ENCODE results near the gene EPGN.

Gene EPGN

GRCh38 chr4:74308215-74308614 lies at the start of gene EPGN:
EPGN (plus strand) TSS chr4:74308470; CDS start chr4:74308534, 64 bp downstream.
- no peak for DNase-seq (ENCODE audit: low read depth in 2 of 2, low spot score in 1 of 2)

GRCh38 chr4:74258963-74259362 lies 49.3 kb upstream of the EPGN start:
- DNase-seq (ENCODE audit: low read depth in 2 of 2, low spot score in 1 of 2): no peak

- DNase-seq (ENCODE audit: low read depth in 2 of 2, low spot score in 1 of 2): no peak
Observed at GRCh38 chr4:74260036-74260435, 48.2 kb upstream of the EPGN start.

- DNase-seq (ENCODE audit: low read depth in 2 of 2, low spot score in 1 of 2): no peak
Observed at GRCh38 chr4:74262522-74262921, 45.7 kb upstream of the EPGN start.

- DNase-seq (ENCODE audit: low read depth in 2 of 2, low spot score in 1 of 2): no peak
Observed at GRCh38 chr4:74263551-74263950, 44.7 kb upstream of the EPGN start.

GRCh38 chr4:74266081-74266480 lies 42.2 kb upstream of the EPGN start:
- no peak for DNase-seq (ENCODE audit: low read depth in 2 of 2, low spot score in 1 of 2)

- DNase-seq (ENCODE audit: low read depth in 2 of 2, low spot score in 1 of 2): no peak
Observed at GRCh38 chr4:74267998-74268606, 40.2 kb upstream of the EPGN start.

GRCh38 chr4:74268643-74269042 lies 39.6 kb upstream of the EPGN start:
- DNase-seq (ENCODE audit: low read depth in 2 of 2, low spot score in 1 of 2): no peak

GRCh38 chr4:74278490-74278889 lies 29.8 kb upstream of the EPGN start:
- no peak for DNase-seq (ENCODE audit: low read depth in 2 of 2, low spot score in 1 of 2)

- no peak for DNase-seq (ENCODE audit: low read depth in 2 of 2, low spot score in 1 of 2)
Observed at GRCh38 chr4:74279716-74280115, 28.6 kb upstream of the EPGN start.

- DNase-seq (ENCODE audit: low read depth in 2 of 2, low spot score in 1 of 2): no peak
Observed at GRCh38 chr4:74282926-74283325, 25.3 kb upstream of the EPGN start.

GRCh38 chr4:74283614-74284013 lies 24.7 kb upstream of the EPGN start:
- no peak for DNase-seq (ENCODE audit: low read depth in 2 of 2, low spot score in 1 of 2)

GRCh38 chr4:74284053-74284452 lies 24.2 kb upstream of the EPGN start:
- no peak for DNase-seq (ENCODE audit: low read depth in 2 of 2, low spot score in 1 of 2)

- no peak for DNase-seq (ENCODE audit: low read depth in 2 of 2, low spot score in 1 of 2)
Observed at GRCh38 chr4:74287164-74287563, 21.1 kb upstream of the EPGN start.

GRCh38 chr4:74287791-74288190 lies 20.5 kb upstream of the EPGN start:
- DNase-seq (ENCODE audit: low read depth in 2 of 2, low spot score in 1 of 2): no peak

- no peak for DNase-seq (ENCODE audit: low read depth in 2 of 2, low spot score in 1 of 2)
Observed at GRCh38 chr4:74291471-74291870, 16.8 kb upstream of the EPGN start.

GRCh38 chr4:74292111-74292870 lies 16.0 kb upstream of the EPGN start:
- no peak for DNase-seq (ENCODE audit: low read depth in 2 of 2, low spot score in 1 of 2)

- no peak for DNase-seq (ENCODE audit: low read depth in 2 of 2, low spot score in 1 of 2)
Observed at GRCh38 chr4:74293558-74293957, 14.7 kb upstream of the EPGN start.

- DNase-seq (ENCODE audit: low read depth in 2 of 2, low spot score in 1 of 2): no peak
Observed at GRCh38 chr4:74294681-74295080, 13.6 kb upstream of the EPGN start.

GRCh38 chr4:74297539-74297938 lies 10.7 kb upstream of the EPGN start:
- no peak for DNase-seq (ENCODE audit: low read depth in 2 of 2, low spot score in 1 of 2)

- no peak for DNase-seq (ENCODE audit: low read depth in 2 of 2, low spot score in 1 of 2)
Observed at GRCh38 chr4:74304095-74304625, 4.1 kb upstream of the EPGN start.

- no peak for DNase-seq (ENCODE audit: low read depth in 2 of 2, low spot score in 1 of 2)
Observed at GRCh38 chr4:74305000-74305399, 3.3 kb upstream of the EPGN start.

GRCh38 chr4:74307170-74307569 lies 1.1 kb upstream of the EPGN start:
- no peak for DNase-seq (ENCODE audit: low read depth in 2 of 2, low spot score in 1 of 2)

Data from stimulated activated CD8-positive, alpha-beta memory T cell treated with anti-CD3 and anti-CD28 coated beads, Interleukin-4, amount 100 ng/mL, for 1 hour (primary cell).